Endothelial cell of umbilical vein (primary cell): ENCODE results near the gene SMAD2. TPM values are rescaled to one million over a fixed set of nuclear protein-coding genes. Genes with fewer than 3 reads are reported as not detected.

Experiments
- BruUV-seq: library from RNA; stranded (reverse); fragments of 400-500 nt; replicated peaks from 2 replicates; lab custom pipeline; 2021; lab: Mats Ljungman, UMichigan
- CTCF ChIA-PET: fragments of 300-600, 350-600 bp; sonication (Branson Sonifier 250); formaldehyde crosslinking; loops from one replicate; lab custom pipeline; 2021; ENCODE audit warnings: antibody characterized with exemption, inconsistent platforms; lab: Charles Lee
- POLR2A ChIA-PET: fragments of 300-600, 350-600 bp; sonication (Branson Sonifier 250); formaldehyde crosslinking; loops from one replicate; lab custom pipeline; 2021; ENCODE audit warnings: antibody characterized with exemption, inconsistent platforms; lab: Charles Lee
- DNase-seq: peaks from one replicate; pipeline ENCODE4 v3.0.0-alpha.2; 2011; ENCODE audit warnings: low read depth, low spot score
- FAIRE-seq: peaks from 2 replicates; lab custom pipeline; 2011; peaks lifted over from hg19 to GRCh38; lab: Jason Lieb, UNC
- H2AFZ ChIP-seq: 2 replicates; pipeline ENCODE4 v1.6.0; 2012; ENCODE audit warnings: low read depth, low read length, control low read depth, inconsistent platforms
- H3K27ac ChIP-seq: 2 replicates; pipeline ENCODE4 v1.5.1; 2011; ENCODE audit warnings: low read depth, mild to moderate bottlenecking, control low read depth, low read length, moderate library complexity; ENCODE audit not compliant: insufficient read depth
- H3K27me3 ChIP-seq, 2 experiments: 2 replicates each; pipeline versions ENCODE4 v1.6.0 to v1.6.1; 2011; ENCODE audit warnings: low read length in 2 of 2, mixed read lengths in 1 of 2; ENCODE audit not compliant: control insufficient read depth in 2 of 2, insufficient read depth in 2 of 2
- H3K36me3 ChIP-seq, 2 experiments: 2 replicates in 1 of 2; 3 replicates in 1 of 2; pipeline ENCODE4 v1.5.1; 2011; ENCODE audit warnings: low read length in 2 of 2, mild to moderate bottlenecking in 1 of 2, moderate library complexity in 1 of 2; ENCODE audit not compliant: control insufficient read depth in 2 of 2, insufficient read depth in 2 of 2; ENCODE audit errors: extremely low read depth in 1 of 2
- H3K4me1 ChIP-seq: 3 replicates; pipeline ENCODE4 v1.5.1; 2011; ENCODE audit warnings: mild to moderate bottlenecking, low read length; ENCODE audit not compliant: control insufficient read depth, insufficient read depth; ENCODE audit errors: extremely low read depth
- H3K4me2 ChIP-seq: 2 replicates; pipeline ENCODE4 v1.6.1; 2011; ENCODE audit warnings: low read length, control low read depth, mixed read lengths; ENCODE audit not compliant: insufficient read depth
- H3K4me3 ChIP-seq, 3 experiments: fragments of 200-600 bp in 1 of 3; sonication (generic), shearing (Covaris generic) in 1 of 3; replicated peaks in 1 of 3; 2 replicates each; pipeline ENCODE4 v1.5.1; 2011 to 2016; ENCODE audit warnings: control low read depth in 3 of 3, low read length in 3 of 3, mild to moderate bottlenecking in 2 of 3, inconsistent platforms in 1 of 3, low read depth in 1 of 3, moderate library complexity in 1 of 3; ENCODE audit not compliant: insufficient read depth in 1 of 3
- H3K79me2 ChIP-seq: 2 replicates; pipeline ENCODE4 v1.6.0; 2012; ENCODE audit warnings: low read length, inconsistent platforms; ENCODE audit not compliant: control insufficient read depth, insufficient read depth
- H3K9ac ChIP-seq: replicated peaks from 2 replicates; pipeline ENCODE3; 2011; ENCODE audit warnings: low read length, control low read depth; ENCODE audit not compliant: insufficient read depth; ENCODE audit errors: extremely low read depth
- H3K9me1 ChIP-seq: replicated peaks from 3 replicates; pipeline ENCODE4 v1.6.0; 2011; ENCODE audit warnings: mild to moderate bottlenecking, low read length; ENCODE audit not compliant: control insufficient read depth, insufficient read depth; ENCODE audit errors: extremely low read depth
- H3K9me3 ChIP-seq: replicated peaks from 2 replicates; pipeline ENCODE4 v1.5.1; 2012; ENCODE audit warnings: low read length, inconsistent platforms; ENCODE audit not compliant: control insufficient read depth, insufficient read depth
- H4K20me1 ChIP-seq: replicated peaks from 2 replicates; pipeline ENCODE3; 2011; ENCODE audit warnings: mild to moderate bottlenecking, low read length; ENCODE audit not compliant: control insufficient read depth, insufficient read depth; ENCODE audit errors: extremely low read depth
- EZH2 ChIP-seq: IDR thresholded peaks from 2 replicates; pipeline ENCODE4 v1.6.1; 2012; ENCODE audit warnings: borderline replicate concordance, low read depth, mild to moderate bottlenecking, moderate library complexity, low read length, inconsistent platforms; ENCODE audit not compliant: severe bottlenecking
- JUN ChIP-seq: IDR thresholded peaks from 2 replicates; pipeline ENCODE4 v1.6.1; 2011; ENCODE audit warnings: borderline replicate concordance, low read depth; ENCODE audit not compliant: insufficient read length, insufficient read depth
- MYC ChIP-seq: IDR thresholded peaks from one replicate; pipeline ENCODE4 v1.6.1; 2011; ENCODE audit warnings: mild to moderate bottlenecking, low read depth, low read length
- POLR2A ChIP-seq: IDR thresholded peaks from 2 replicates; pipeline ENCODE4 v1.6.1; 2012; ENCODE audit warnings: low read depth, mild to moderate bottlenecking, control low read depth, low read length
- POLR2AphosphoS5 ChIP-seq: IDR thresholded peaks from 2 replicates; pipeline ENCODE4 v1.6.1; 2012; ENCODE audit warnings: low read depth, mild to moderate bottlenecking, control low read depth, low read length, moderate library complexity; ENCODE audit not compliant: insufficient read depth
- dilution Hi-C: fragments of 300-500 bp; cut with MboI; formaldehyde crosslinking; loops from one replicate; pipeline ENCODE4 v1.15.0; 2019; ENCODE audit warnings: low sequenced_read_pairs; ENCODE audit not compliant: extremely low pct_ligation_motif_present
- intact Hi-C: fragments of 100-400 bp; cut with micrococcal nuclease; formaldehyde crosslinking; loops from one replicate; pipeline ENCODE4 v1.10.0; 2022
- polyA plus RNA-seq, 4 experiments: library from polyadenylated mRNA; depleted of rRNA in 3 of 4; stranded (reverse) in 3 of 4; unstranded in 1 of 4; fragments of >200 nt; gene quantifications; 2 replicates each; pipeline versions ENCODE4 v1.2.1 to v1.2.3, GENCODE V29; 2011 to 2012; ENCODE audit warnings: missing spikeins in 1 of 4
- total RNA-seq: library from RNA; stranded (reverse); gene quantifications from 2 replicates; pipeline ENCODE4 v1.2.3, GENCODE V29; 2021
- TF ChIP-seq, protein P1 (sequence below), 2 donors: IDR thresholded peaks; 1 replicate in 1 of 2; 2 replicates in 1 of 2; pipeline ENCODE4 v1.5.1; 2011; ENCODE audit warnings: low read length in 2 of 2, mild to moderate bottlenecking in 2 of 2, moderate library complexity in 2 of 2, control low read depth in 1 of 2, inconsistent platforms in 1 of 2, low read depth in 1 of 2; ENCODE audit not compliant: insufficient read depth in 1 of 2; ENCODE audit errors: extremely low read depth in 1 of 2
- TF ChIP-seq, protein P2 (sequence below): IDR thresholded peaks from 2 replicates; pipeline ENCODE4 v1.6.1; 2011; ENCODE audit not compliant: insufficient read depth, insufficient read length

The SMAD2 gene
- total and polyA plus RNA-seq, 2 donors (not counting 3 experiments of a cell fraction or from before 2014, with no cell fraction given) = 40.3 to 123 TPM

DNA sequence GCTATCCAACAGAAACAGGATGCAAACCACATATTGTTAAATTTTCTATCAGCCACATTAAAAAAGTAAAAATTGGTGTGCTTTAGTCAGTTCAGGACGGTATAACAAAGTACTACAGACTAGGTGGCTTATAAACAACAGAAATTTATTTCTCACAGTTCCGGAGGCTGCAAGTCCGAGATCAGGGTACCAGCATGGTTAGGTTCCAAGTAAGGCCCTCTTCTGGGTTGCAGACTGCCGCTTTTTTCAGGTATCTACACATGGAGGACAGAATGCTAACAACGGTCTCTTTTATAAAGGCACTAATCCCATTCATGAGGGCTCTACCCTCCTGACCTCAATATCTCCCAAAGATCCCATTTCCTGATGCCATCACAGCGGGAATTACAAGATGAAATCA lies 10.5 kb downstream of the SMAD2 start:
- no peak overlapping the region for H3K4me2 ChIP-seq
- H4K20me1 ChIP-seq = peaks cover 30% of the 10 kb centered on the region
- H3K27me3 ChIP-seq = no peaks in the 10 kb centered on the region
- H3K9me3 ChIP-seq = no peaks in the 10 kb centered on the region
- intact Hi-C loops = no loop called here
- ChIA-PET POLR2A (interaction anchor here (1.3 kb wide), 1 partner anchor 11 kb away, joined by 4 read pairs; the partner anchor contains the start of gene SMAD2), CTCF (interaction anchor here (0.9 kb wide), 1 partner anchor 27 kb away, joined by 3 read pairs; no protein-coding TSS in a partner anchor)
- no peaks in the 10 kb centered on the region for H3K36me3 ChIP-seq
- no peaks in the 10 kb centered on the region for H3K4me1 ChIP-seq
- no peak overlapping the region for H3K4me3 ChIP-seq
- H3K9me1 ChIP-seq = no peaks in the 10 kb centered on the region
- dilution Hi-C loops = no loop called here
- H2AFZ ChIP-seq = no peak overlapping the region
- no TSS peak for BruUV-seq
- no peak overlapping the region for H3K27ac ChIP-seq
- no peak overlapping the region for H3K9ac ChIP-seq
- DNase-seq (no peak), FAIRE-seq (no peak)
- H3K79me2 ChIP-seq = peaks cover 93% of the 10 kb centered on the region
- no peak for TF ChIP-seq EZH2
- TF ChIP-seq, protein P1, sequence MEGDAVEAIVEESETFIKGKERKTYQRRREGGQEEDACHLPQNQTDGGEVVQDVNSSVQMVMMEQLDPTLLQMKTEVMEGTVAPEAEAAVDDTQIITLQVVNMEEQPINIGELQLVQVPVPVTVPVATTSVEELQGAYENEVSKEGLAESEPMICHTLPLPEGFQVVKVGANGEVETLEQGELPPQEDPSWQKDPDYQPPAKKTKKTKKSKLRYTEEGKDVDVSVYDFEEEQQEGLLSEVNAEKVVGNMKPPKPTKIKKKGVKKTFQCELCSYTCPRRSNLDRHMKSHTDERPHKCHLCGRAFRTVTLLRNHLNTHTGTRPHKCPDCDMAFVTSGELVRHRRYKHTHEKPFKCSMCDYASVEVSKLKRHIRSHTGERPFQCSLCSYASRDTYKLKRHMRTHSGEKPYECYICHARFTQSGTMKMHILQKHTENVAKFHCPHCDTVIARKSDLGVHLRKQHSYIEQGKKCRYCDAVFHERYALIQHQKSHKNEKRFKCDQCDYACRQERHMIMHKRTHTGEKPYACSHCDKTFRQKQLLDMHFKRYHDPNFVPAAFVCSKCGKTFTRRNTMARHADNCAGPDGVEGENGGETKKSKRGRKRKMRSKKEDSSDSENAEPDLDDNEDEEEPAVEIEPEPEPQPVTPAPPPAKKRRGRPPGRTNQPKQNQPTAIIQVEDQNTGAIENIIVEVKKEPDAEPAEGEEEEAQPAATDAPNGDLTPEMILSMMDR (IDR thresholded peaks at IDR 0.05; ENCODE audit: extremely low read depth in 1 of 2, insufficient read depth in 1 of 2, low read depth in 1 of 2, low read length in 2 of 2) = no peak
- no peak for TF ChIP-seq POLR2A
- no peak for TF ChIP-seq POLR2AphosphoS5
- no peak for TF ChIP-seq JUN
- TF ChIP-seq MYC = no peak
- TF ChIP-seq, protein P2, sequence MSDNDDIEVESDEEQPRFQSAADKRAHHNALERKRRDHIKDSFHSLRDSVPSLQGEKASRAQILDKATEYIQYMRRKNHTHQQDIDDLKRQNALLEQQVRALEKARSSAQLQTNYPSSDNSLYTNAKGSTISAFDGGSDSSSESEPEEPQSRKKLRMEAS = no peak
